ENCODE measurements around the gene VIPR2.

VIPR2 gene

GRCh38 chr7:159034394-159034793 lies 110.3 kb downstream of the VIPR2 start:
- no peak for DNase-seq

GRCh38 chr7:159033956-159034355 lies 110.7 kb downstream of the VIPR2 start:
- DNase-seq = no peak

GRCh38 chr7:159033473-159033825 lies 111.2 kb downstream of the VIPR2 start:
- no peak for DNase-seq

GRCh38 chr7:159032753-159033472 lies 111.8 kb downstream of the VIPR2 start:
- no peak for DNase-seq

- no peak for DNase-seq
Measured at GRCh38 chr7:159032322-159032721, 112.3 kb downstream of the VIPR2 start.

- no peak for DNase-seq
Measured at GRCh38 chr7:159031750-159032149, 112.9 kb downstream of the VIPR2 start.

- DNase-seq = no peak
Measured at GRCh38 chr7:159031135-159031701, 113.4 kb downstream of the VIPR2 start.

- DNase-seq = peak; percentile 43
Measured at GRCh38 chr7:159030490-159031134, 114.1 kb downstream of the VIPR2 start.

- DNase-seq = no peak
Measured at GRCh38 chr7:159028508-159029401, 115.9 kb downstream of the VIPR2 start.

GRCh38 chr7:159027789-159028507 lies 116.7 kb downstream of the VIPR2 start:
- DNase-seq = no peak

GRCh38 chr7:159027056-159027788 lies 117.4 kb downstream of the VIPR2 start:
- DNase-seq = no peak

- peak; percentile 39 for DNase-seq
Measured at GRCh38 chr7:159026271-159027055, 118.2 kb downstream of the VIPR2 start.

- DNase-seq = no peak
Measured at GRCh38 chr7:159025161-159025779, 119.4 kb downstream of the VIPR2 start.

GRCh38 chr7:159024280-159024951 lies 120.3 kb downstream of the VIPR2 start:
- DNase-seq = no peak

GRCh38 chr7:159023746-159024145 lies 120.9 kb downstream of the VIPR2 start:
- no peak for DNase-seq

- no peak for DNase-seq
Measured at GRCh38 chr7:159023206-159023605, 121.5 kb downstream of the VIPR2 start.

GRCh38 chr7:159022238-159022993 lies 122.3 kb downstream of the VIPR2 start:
- no peak for DNase-seq

- no peak for DNase-seq
Measured at GRCh38 chr7:159020987-159021386, 123.7 kb downstream of the VIPR2 start.

GRCh38 chr7:159019111-159019510 lies 125.6 kb downstream of the VIPR2 start:
- no peak for DNase-seq
